Left forelimb (tissue), 1 donor: Measurements from ENCODE around the gene MACROD1.

Source experiments
- DNase-seq: peaks from one replicate; pipeline ENCODE4 v3.0.0-alpha.2; 2018; ENCODE audit warnings: low spot score

Gene MACROD1

GRCh38 chr11:64128255-64129006, 37.5 kb downstream of the MACROD1 start:
- DNase-seq, result no peak

- no peak for DNase-seq
Measured at GRCh38 chr11:64127267-64128072, 38.4 kb downstream of the MACROD1 start.

GRCh38 chr11:64126796-64127195, 39.1 kb downstream of the MACROD1 start:
- no peak for DNase-seq

- DNase-seq, result no peak
Measured at GRCh38 chr11:64126371-64126770, 39.5 kb downstream of the MACROD1 start.

GRCh38 chr11:64125676-64126075, 40.2 kb downstream of the MACROD1 start:
- no peak for DNase-seq

- no peak for DNase-seq
Measured at GRCh38 chr11:64124147-64124546, 41.8 kb downstream of the MACROD1 start.

GRCh38 chr11:64123679-64124078, 42.2 kb downstream of the MACROD1 start:
- no peak for DNase-seq

GRCh38 chr11:64122411-64123410, 43.2 kb downstream of the MACROD1 start:
- DNase-seq, result no peak

- no peak for DNase-seq
Measured at GRCh38 chr11:64121663-64122410, 44.1 kb downstream of the MACROD1 start.

- no peak for DNase-seq
Measured at GRCh38 chr11:64120951-64121569, 44.9 kb downstream of the MACROD1 start.

GRCh38 chr11:64119700-64120099, 46.2 kb downstream of the MACROD1 start:
- no peak for DNase-seq

- DNase-seq, result no peak
Measured at GRCh38 chr11:64118876-64119665, 46.8 kb downstream of the MACROD1 start.

GRCh38 chr11:64117763-64118459, 48.0 kb downstream of the MACROD1 start:
- DNase-seq, result no peak

GRCh38 chr11:64115531-64116522, 50.1 kb downstream of the MACROD1 start:
- no peak for DNase-seq

- DNase-seq, result no peak
Measured at GRCh38 chr11:64114231-64114630, 51.7 kb downstream of the MACROD1 start.

- no peak for DNase-seq
Measured at GRCh38 chr11:64113462-64113780, 52.5 kb downstream of the MACROD1 start.

GRCh38 chr11:64112771-64113461, 53.0 kb downstream of the MACROD1 start:
- no peak for DNase-seq
